GM12873 (cell line): ENCODE data around the gene KIF3B.

Source experiments
- TF ChIP-seq, protein P1 (sequence below): IDR thresholded peaks from 2 replicates; pipeline ENCODE4 v1.5.1; 2012; ENCODE audit warnings: low read depth, mild to moderate bottlenecking, moderate library complexity, low read length, control low read depth; ENCODE audit not compliant: insufficient read depth; ENCODE audit errors: missing control alignments

KIF3B gene

DNA sequence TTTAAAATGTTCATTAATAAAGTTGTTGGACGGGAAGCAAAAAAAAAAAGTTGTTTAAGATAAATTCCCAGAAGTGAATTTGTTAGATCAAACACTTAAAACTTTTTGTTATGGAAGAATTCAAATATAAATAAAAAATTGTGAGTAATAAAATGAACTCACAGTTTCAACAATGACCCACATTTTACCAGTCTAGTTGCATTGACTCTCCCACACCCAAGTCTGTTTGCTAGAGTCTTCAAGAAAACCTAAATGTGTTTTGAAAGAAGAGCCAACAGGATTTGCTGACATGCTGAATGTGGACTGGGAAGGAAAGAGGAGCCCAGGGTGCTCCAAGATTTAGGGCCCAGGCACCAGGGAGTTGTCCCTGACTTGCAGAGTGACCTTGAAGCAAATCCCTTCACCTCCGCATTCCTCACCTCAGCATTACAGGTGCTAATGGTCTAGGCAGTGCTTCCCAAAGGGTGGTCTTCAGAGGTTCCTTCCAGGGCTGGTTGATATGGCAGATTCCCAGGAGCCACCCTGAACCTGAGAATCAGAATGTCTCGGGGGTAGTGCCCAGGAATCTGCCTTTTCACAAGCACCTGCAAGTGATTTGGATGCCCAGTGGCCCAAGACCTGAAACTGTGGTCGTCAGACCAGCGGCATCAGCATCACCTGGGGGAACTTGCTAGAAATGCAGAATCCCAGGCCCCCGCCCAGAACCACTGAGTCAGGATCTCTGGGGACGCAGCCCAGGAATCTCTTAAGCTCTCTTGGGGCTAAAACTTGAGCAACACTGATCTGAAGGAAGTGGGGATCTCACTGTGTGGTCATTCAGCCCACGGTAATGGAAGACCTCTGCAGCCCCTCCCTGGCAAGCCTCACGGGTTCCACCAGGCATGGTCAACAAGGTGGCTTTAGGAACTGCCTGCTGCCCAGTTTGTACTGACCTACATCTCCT, 38.7 kb upstream of the KIF3B start:
- TF ChIP-seq, protein P1, sequence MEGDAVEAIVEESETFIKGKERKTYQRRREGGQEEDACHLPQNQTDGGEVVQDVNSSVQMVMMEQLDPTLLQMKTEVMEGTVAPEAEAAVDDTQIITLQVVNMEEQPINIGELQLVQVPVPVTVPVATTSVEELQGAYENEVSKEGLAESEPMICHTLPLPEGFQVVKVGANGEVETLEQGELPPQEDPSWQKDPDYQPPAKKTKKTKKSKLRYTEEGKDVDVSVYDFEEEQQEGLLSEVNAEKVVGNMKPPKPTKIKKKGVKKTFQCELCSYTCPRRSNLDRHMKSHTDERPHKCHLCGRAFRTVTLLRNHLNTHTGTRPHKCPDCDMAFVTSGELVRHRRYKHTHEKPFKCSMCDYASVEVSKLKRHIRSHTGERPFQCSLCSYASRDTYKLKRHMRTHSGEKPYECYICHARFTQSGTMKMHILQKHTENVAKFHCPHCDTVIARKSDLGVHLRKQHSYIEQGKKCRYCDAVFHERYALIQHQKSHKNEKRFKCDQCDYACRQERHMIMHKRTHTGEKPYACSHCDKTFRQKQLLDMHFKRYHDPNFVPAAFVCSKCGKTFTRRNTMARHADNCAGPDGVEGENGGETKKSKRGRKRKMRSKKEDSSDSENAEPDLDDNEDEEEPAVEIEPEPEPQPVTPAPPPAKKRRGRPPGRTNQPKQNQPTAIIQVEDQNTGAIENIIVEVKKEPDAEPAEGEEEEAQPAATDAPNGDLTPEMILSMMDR: no peak

DNA sequence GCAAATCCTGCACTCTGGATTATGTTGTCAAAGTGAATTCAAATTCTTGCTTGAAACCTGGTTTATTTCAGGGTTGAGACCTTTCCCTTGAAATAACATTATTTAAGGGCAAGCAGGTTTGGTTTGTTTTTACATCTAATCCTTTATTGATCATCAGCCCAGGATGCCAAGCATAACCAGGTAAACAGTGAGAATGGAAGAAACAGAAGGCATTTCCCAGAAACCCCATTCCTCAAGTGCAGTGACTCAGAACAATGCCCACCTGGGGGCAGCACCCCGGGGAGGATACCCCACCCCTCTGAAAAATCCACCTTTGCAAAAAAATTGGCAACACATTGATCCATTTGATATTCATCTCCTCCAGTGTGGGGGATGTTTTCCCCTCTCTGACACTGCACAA, 37.2 kb upstream of the KIF3B start:
- TF ChIP-seq, protein P1: no peak

DNA sequence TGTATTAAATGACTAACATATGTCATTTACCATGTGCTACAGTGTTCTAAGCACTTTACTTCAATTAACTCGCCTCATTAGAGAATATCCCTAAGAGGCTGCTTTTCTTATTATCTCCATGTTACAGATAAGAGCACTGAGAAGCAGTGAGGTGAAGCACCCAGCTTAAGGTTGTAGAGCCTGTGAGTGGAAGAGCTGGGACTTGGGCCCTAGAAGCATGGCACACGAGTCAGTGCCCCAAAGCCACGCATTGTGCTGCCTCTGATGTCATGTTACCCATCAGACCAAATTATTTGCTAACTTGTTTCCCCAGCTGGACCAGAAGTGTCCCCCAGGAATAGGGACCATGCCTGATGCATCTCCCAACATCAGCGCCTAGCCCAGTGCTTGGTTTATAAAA, 35.6 kb upstream of the KIF3B start:
- TF ChIP-seq, protein P1: no peak

DNA sequence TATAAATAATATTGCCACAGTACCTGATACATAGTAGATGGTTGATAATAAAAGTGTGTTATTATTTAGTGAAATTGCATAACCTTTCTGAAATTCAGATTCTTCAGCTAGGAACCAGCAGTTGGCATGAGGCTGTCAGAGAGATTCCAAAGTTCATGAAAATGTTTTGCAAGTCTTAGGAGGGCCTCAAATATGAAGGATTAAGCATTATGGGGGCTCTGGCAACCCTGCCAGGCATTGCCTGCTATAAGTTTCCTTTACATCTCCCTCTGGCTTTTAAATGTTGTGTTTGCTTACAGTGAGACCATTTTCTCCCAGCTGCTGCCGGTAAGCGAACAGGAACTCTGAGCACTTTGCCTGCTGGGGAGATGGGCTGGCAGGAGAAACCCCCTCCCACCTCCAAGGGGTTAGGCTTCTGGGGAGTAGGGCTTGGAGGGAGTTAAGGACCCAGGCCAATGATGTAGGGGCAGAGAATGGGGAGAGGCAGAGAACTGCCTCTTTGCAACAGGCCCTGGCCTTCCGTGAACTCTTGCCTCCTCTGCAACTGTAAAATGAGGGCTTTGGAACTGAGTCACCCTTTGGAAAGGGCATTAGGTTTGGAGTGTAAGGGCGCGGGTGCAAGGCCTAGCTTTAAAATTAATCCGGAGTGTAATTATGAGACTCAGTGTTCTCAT, 33.2 kb upstream of the KIF3B start:
- TF ChIP-seq, protein P1: no peak

DNA sequence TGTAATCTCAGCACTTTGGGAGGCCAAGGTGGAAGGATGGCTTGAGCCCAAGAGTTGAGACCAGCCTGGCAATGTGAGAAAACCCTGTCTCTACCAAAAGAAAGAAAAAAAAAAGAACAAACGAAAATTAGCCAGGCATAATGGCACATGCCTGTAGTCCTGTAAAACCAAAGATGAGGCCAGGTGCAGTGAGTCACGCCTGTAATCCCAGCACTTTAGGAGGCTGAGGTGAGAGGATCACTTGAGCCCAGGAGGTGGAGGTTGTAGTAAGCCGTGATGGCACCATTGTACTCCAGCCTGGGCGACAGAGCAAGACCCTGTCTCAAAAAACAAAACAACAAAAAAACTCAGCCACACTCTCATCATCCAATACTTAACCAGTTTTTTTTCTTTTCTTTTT, 32.5 kb upstream of the KIF3B start:
- TF ChIP-seq, protein P1: no peak

DNA sequence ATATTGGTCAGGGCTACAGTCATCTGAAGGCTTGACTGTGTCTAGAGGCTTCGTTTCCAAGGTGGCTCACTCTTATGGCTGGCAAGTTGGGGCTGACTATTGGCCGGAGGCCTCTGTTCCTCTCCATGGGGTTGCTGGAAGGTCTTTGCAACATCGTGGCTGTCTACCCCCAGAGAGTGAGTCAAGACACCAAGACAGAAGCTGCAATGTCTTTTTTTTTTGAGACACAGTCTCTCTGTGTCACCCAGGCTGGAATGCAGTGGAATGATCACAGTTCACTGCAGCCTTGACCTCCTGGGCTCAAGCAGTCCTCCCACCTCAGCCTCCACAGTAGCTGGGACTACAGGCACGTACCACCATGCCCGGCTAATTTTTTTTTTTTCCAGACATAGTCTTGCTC, 29.4 kb upstream of the KIF3B start:
- TF ChIP-seq, protein P1: no peak

DNA sequence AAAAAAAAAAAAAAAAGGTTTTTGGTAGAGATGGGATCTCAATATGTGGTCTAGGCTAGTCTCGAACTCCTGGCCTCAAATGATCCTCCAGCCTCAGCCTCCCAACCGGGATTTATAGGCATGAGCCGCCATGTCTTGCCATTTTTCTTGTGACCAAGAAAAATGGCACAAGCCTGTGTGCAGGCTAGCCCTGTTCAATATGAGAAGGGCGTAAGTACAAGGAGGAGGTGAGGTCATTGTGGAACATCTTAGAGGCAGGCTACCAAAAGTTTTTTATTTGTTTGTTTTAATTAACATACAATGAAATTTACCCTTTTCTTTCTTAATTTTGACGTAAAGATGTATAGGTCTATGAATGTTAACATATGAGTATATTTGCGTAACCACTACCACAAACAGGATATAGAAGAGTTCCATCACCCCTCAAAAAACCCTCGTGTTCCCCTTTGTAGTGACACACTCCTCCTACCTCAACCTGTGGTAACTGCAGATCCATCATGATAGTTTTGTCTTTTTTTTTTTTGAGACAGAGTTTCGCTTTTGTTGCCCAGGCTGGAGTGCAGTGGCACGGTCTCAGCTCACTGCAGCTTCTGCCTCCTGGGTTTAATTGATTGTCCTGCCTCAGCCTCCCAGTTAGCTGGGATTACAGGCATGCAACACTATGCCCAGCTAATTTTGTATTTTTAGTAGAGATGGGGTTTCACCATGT, 28.3 kb upstream of the KIF3B start:
- TF ChIP-seq, protein P1: no peak
